ENCODE measurements around the gene LRRC19. TPM values are rescaled to one million over a fixed set of nuclear protein-coding genes. Genes with fewer than 3 reads are reported as not detected.

LRRC19 gene
- polyA plus RNA-seq, 4 donors, result 8.3 to 121 (median 13.2) TPM

Other genes with a start within 250 kb of the LRRC19 start
- gene CAAP1, start 112.9 kb downstream of the LRRC19 start, polyA plus RNA-seq, result 10 to 100 TPM in 3 of 4 donors, 1 to 10 TPM in 1; 9.2 to 36.3 (median 19.7) TPM
- 10 to 100 TPM; 10.1 to 23.7 (median 12.4) TPM for gene PLAA, start 58.4 kb downstream of the LRRC19 start, polyA plus RNA-seq
- 10 to 100 TPM in 1 of 4 donors, 1 to 10 TPM in 3; 4.6 to 25.5 (median 7.0) TPM for gene IFT74, start 49.3 kb downstream of the LRRC19 start, polyA plus RNA-seq
- 10 to 100 TPM in 1 of 4 donors, 1 to 10 TPM in 1, under 1 TPM in 2; 0.22 to 11.3 (median 4.6) TPM for gene TEK, start 103.6 kb upstream of the LRRC19 start, polyA plus RNA-seq

All from small intestine (tissue), 4 donors.